Prostate gland (tissue), 2 donors: ENCODE data around the gene TRAF3IP1. TPM values are rescaled to one million over a fixed set of nuclear protein-coding genes. Genes with fewer than 3 reads are reported as not detected.

Experiments used
- DNase-seq: peaks from one replicate; pipeline ENCODE4 v3.0.0-alpha.2; 2019; ENCODE audit warnings: low spot score
- H3K27ac ChIP-seq, 2 donors: fragments of 200-600 bp; sonication (generic); 2 replicates each; pipeline ENCODE4 v1.5.1; 2017 to 2019
- H3K27me3 ChIP-seq: fragments of 200-600 bp; sonication (generic); replicated peaks from 2 replicates; pipeline ENCODE4 v1.5.1; 2019; ENCODE audit not compliant: insufficient read depth
- H3K36me3 ChIP-seq, 2 donors: fragments of 200-600 bp; sonication (generic); 1 replicate in 1 of 2; 2 replicates in 1 of 2; pipeline versions ENCODE4 v1.5.1 to v1.8.1; 2017 to 2019
- H3K4me1 ChIP-seq: fragments of 200-600 bp; sonication (generic); replicated peaks from 2 replicates; pipeline ENCODE4 v1.5.1; 2019
- H3K4me3 ChIP-seq, 2 donors: fragments of 200-600 bp; sonication (generic); 2 replicates each; pipeline ENCODE4 v1.5.1; 2017 to 2019
- H3K9me3 ChIP-seq: fragments of 200-600 bp; sonication (generic); 2 replicates; pipeline ENCODE4 v1.5.1; 2017
- CTCF ChIP-seq, 4 experiments: fragments of 200-600 bp in 2 of 4; fragments of 450-650 bp in 2 of 4; sonication (generic) in 2 of 4; IDR thresholded peaks; 1 replicate in 3 of 4; 2 replicates in 1 of 4; pipeline ENCODE4 v1.5.1; 2016 to 2019; ENCODE audit warnings: antibody characterized with exemption in 4 of 4, mild to moderate bottlenecking in 2 of 4, moderate library complexity in 2 of 4
- POLR2A ChIP-seq: fragments of 450-650 bp; IDR thresholded peaks from one replicate; pipeline ENCODE4 v1.6.1; 2016; ENCODE audit warnings: antibody characterized with exemption, mild to moderate bottlenecking
- POLR2AphosphoS5 ChIP-seq: sonication (generic); formaldehyde crosslinking; IDR thresholded peaks from one replicate; pipeline ENCODE4 v1.6.1; 2017; ENCODE audit warnings: antibody characterized with exemption
- WGBS: methylation state at CpG from one replicate; pipeline ENCODE4 v1.1.5; 2018; 5-methylcytosine and 5-hydroxymethylcytosine counted together
- intact Hi-C: fragments of 100-400 bp; cut with DNase I; formaldehyde crosslinking; loops from one replicate; pipeline ENCODE4 v1.14.2; 2022
- total RNA-seq, 2 donors: library from RNA; depleted of rRNA; stranded (reverse); fragments of >200 nt; gene quantifications; one replicate each; pipeline ENCODE4 v1.1.0, GENCODE V29; 2016

Gene TRAF3IP1
- total RNA-seq, 2 donors from 2014 or later = 14.4 to 18.5 TPM

GRCh38 chr2:238313289-238313990, 6.9 kb upstream of the TRAF3IP1 start:
- intact Hi-C loops = no loop called here
- Histone ChIP-seq H3K27me3 (no peaks in the 10 kb centered on the region), H3K4me1 (no peaks in the 10 kb centered on the region), H3K27ac (no peak overlapping the region), H3K36me3 (no peaks in the 10 kb centered on the region), H3K9me3 (no peaks in the 10 kb centered on the region), H3K4me3 (no peak overlapping the region)
- TF ChIP-seq POLR2A (no peak), POLR2AphosphoS5 (no peak), CTCF (IDR thresholded peaks at IDR 0.05) (no peak)
- DNase-seq = no peak
- 92% methylated on average over 8 of the region's 8 CpGs for WGBS

GRCh38 chr2:238313991-238314350, 6.3 kb upstream of the TRAF3IP1 start:
- Histone ChIP-seq H3K36me3 (no peaks in the 10 kb centered on the region), H3K27me3 (no peaks in the 10 kb centered on the region), H3K4me1 (no peaks in the 10 kb centered on the region), H3K4me3 (no peak overlapping the region), H3K9me3 (no peaks in the 10 kb centered on the region), H3K27ac (no peak overlapping the region)
- 62% methylated on average over 2 of the region's 2 CpGs for WGBS
- no peak for DNase-seq
- TF ChIP-seq POLR2AphosphoS5 (no peak), POLR2A (no peak), CTCF (IDR thresholded peaks at IDR 0.05) (no peak)
- intact Hi-C loops = no loop called here

GRCh38 chr2:238314576-238314975, 5.7 kb upstream of the TRAF3IP1 start:
- H3K4me1 ChIP-seq = no peaks in the 10 kb centered on the region
- 93% methylated on average over 8 of the region's 8 CpGs for WGBS
- H3K9me3 ChIP-seq = no peaks in the 10 kb centered on the region
- H3K27me3 ChIP-seq = no peaks in the 10 kb centered on the region
- intact Hi-C loops = no loop called here
- DNase-seq = no peak
- H3K36me3 ChIP-seq = no peaks in the 10 kb centered on the region
- H3K27ac ChIP-seq = no peak overlapping the region
- no peak overlapping the region for H3K4me3 ChIP-seq
- TF ChIP-seq CTCF (IDR thresholded peaks at IDR 0.05) (no peak), POLR2AphosphoS5 (no peak), POLR2A (no peak)

DNA sequence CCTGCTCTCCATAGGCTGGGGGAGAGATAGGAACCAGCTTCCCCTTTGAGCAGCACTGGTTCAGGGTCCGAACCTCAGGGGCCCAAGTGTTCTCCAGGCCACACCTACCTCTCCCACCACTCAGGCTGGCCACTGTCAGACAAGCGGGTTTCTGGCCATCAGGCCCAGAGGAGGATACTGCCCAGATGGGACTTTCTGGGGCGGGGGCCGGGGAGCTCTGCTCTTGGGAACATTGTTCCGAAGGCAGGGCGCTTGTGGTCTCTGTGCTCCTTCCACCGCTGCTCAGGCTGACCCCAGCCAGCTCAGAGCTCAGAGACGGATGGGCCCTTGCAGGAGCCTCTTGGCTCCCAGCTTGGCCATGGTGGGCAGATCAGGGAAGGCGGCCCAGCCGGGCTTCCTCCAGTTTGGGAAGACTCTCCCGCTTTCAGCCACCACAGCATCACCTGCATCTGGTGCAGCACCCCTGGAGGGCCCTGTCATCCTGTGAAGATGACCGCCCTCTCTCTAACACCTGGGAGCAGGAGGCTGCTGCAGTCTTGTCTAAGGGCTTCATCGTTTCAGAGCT, 5.2 kb upstream of the TRAF3IP1 start:
- H3K4me1 ChIP-seq = no peaks in the 10 kb centered on the region
- H3K27ac ChIP-seq = no peak overlapping the region
- H3K27me3 ChIP-seq = no peaks in the 10 kb centered on the region
- H3K36me3 ChIP-seq = no peaks in the 10 kb centered on the region
- DNase-seq = no peak
- H3K4me3 ChIP-seq = no peak overlapping the region
- TF ChIP-seq CTCF (IDR thresholded peaks at IDR 0.05) (no peak), POLR2AphosphoS5 (no peak), POLR2A (no peak)
- 97% methylated on average over 9 of the region's 13 CpGs for WGBS
- intact Hi-C loops = no loop called here
- H3K9me3 ChIP-seq = no peaks in the 10 kb centered on the region

DNA sequence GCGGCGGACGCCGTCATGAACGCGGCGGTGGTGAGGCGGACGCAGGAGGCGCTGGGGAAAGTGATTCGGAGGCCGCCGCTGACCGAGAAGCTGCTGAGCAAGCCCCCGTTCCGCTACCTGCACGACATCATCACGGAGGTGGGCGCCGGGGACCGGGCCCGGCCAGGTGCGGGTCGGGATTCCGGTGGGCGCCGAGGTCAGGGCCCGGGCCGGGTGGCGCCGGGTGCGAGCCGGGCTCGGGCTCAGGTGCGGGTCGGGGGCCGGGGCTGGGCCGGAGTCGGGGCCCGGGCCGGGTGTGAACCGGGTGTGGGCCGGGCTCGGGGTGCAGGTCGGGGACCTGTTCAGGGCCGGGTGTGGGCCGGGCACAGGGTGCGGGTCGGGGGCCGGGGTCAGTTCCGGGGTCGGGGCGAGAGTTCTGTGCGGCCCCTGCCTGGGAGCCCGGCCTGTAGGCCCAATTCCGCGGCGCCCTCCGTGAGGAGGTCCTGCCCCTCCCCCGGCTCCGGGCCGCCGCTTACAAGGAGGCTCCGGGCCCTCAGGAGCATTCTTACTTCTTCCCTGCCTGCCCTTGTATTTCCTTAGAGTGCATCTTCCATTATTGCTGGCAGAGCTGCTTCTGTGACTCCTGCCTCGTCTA, 447 bp downstream of the TRAF3IP1 start:
- H3K4me3 ChIP-seq = peak overlapping the region; percentile 75 to 78
- 1% methylated on average over 39 of the region's 65 CpGs for WGBS
- intact Hi-C loops = no loop called here
- H3K27ac ChIP-seq = peak overlapping the region; percentile 53 to 63
- H3K9me3 ChIP-seq = no peaks in the 10 kb centered on the region
- H3K36me3 ChIP-seq = no peaks in the 10 kb centered on the region
- H3K4me1 ChIP-seq = peaks cover 5% of the 10 kb centered on the region
- H3K27me3 ChIP-seq = no peaks in the 10 kb centered on the region
- DNase-seq = no peak
- no peak for TF ChIP-seq CTCF (IDR thresholded peaks at IDR 0.05)
- TF ChIP-seq POLR2A = no peak
- TF ChIP-seq POLR2AphosphoS5 = no peak
